ENCODE data around the gene ALKBH8.
"Not testable (repeated sequence)": the region's sequence is repeated elsewhere in the genome, so short reads cannot be mapped to it uniquely, and the experiment has no call there.

DNA sequence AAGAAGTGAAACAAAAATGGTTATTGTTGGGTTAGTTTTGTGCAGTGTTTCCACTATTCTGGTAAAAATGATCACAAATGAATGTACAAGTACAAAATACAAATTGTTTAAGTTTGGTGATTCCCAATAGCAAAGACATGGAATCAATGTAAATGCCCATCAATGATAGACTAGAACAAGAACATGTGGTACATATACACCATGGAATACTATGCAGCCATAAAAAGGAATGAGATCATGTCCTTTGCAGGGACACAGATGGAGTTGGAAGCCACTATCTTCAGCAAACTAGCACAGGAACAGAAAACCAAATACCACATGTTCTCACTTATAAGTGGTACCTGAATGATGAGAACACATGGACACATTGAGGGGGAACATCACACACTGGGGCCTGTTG is 28.4 kb downstream of the ALKBH8 start:
- TF ChIP-seq, protein P1, sequence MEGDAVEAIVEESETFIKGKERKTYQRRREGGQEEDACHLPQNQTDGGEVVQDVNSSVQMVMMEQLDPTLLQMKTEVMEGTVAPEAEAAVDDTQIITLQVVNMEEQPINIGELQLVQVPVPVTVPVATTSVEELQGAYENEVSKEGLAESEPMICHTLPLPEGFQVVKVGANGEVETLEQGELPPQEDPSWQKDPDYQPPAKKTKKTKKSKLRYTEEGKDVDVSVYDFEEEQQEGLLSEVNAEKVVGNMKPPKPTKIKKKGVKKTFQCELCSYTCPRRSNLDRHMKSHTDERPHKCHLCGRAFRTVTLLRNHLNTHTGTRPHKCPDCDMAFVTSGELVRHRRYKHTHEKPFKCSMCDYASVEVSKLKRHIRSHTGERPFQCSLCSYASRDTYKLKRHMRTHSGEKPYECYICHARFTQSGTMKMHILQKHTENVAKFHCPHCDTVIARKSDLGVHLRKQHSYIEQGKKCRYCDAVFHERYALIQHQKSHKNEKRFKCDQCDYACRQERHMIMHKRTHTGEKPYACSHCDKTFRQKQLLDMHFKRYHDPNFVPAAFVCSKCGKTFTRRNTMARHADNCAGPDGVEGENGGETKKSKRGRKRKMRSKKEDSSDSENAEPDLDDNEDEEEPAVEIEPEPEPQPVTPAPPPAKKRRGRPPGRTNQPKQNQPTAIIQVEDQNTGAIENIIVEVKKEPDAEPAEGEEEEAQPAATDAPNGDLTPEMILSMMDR (IDR thresholded peaks at IDR 0.05) = not testable (repeated sequence)
- not testable (repeated sequence) for TF ChIP-seq POLR2A (IDR thresholded peaks at IDR 0.05)
